Transverse colon (tissue), 4 donors: Measurements from ENCODE around the gene DNAH7.

ENCODE experiments used
- CTCF ChIP-seq, 5 experiments: fragments of 200-600 bp in 3 of 5; fragments of 450-650 bp in 2 of 5; sonication (generic) in 3 of 5; IDR thresholded peaks; 1 replicate in 2 of 5; 2 replicates in 3 of 5; pipeline ENCODE4 v1.5.1; 2016 to 2017; ENCODE audit warnings: antibody characterized with exemption in 5 of 5, inconsistent platforms in 3 of 5, mild to moderate bottlenecking in 2 of 5, moderate library complexity in 1 of 5
- POLR2A ChIP-seq: fragments of 450-650 bp; IDR thresholded peaks from one replicate; pipeline ENCODE4 v1.6.1; 2016; ENCODE audit warnings: antibody characterized with exemption, mild to moderate bottlenecking, moderate library complexity
- POLR2AphosphoS5 ChIP-seq, 3 donors: sonication (generic); formaldehyde crosslinking; IDR thresholded peaks; one replicate each; pipeline ENCODE4 v1.6.1; 2016; ENCODE audit warnings: antibody characterized with exemption in 3 of 3

- TF ChIP-seq CTCF (IDR thresholded peaks at IDR 0.05) (no peak), POLR2AphosphoS5 (IDR thresholded peaks at IDR 0.05) (no peak), POLR2A (no peak)
These were observed 301.9 kb downstream of the DNAH7 start for GRCh38 chr2:195766691-195767090.
